Measurements from ENCODE around the gene TAF6L.

- TF ChIP-seq CTCF (conservative IDR thresholded peaks at IDR 0.05; ENCODE audit: low read length) (no peak), EZH2phosphoT487 (IDR thresholded peaks at IDR 0.05; ENCODE audit: borderline replicate concordance) (no peak)
Measured at GRCh38 chr11:62728171-62728988, 42.8 kb upstream of the TAF6L start, which contains the start of gene TTC9C.
